ENCODE results near the gene HSD17B3. TPM values are rescaled to one million over a fixed set of nuclear protein-coding genes. Genes with fewer than 3 reads are reported as not detected.

Gene HSD17B3
- total and polyA plus RNA-seq, 2 donors (not counting 3 experiments of a cell fraction or from before 2014, with no cell fraction given) = 0.46 TPM; not detected in 1

DNA sequence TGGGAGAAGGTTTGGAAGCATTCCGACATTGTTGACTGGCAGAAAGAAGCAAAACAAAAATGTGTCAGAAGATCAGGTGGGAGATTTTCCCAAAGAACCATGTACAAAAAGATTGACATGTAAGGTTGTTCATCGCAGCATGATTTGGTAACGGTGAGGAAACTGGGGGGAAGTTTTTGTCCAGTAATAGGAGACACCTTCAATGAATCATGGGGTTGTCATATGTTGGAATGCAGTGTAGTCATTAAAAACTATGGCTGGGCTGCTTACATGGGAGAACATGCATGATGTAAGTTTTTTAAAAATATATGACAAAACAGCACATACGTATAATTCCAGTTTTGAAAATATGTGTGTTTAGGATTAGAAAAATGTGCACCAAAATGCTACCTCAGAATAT is 50.5 kb downstream of the HSD17B3 start:
- Histone ChIP-seq H3K4me2 (ENCODE audit: insufficient read depth, low read length) (no peak overlapping the region), H4K20me1 (replicated peaks; ENCODE audit: control insufficient read depth, extremely low read depth, insufficient read depth, low read length) (no peaks in the 10 kb centered on the region), H3K27me3 (ENCODE audit: control insufficient read depth in 2 of 2, insufficient read depth in 2 of 2, low read length in 2 of 2) (no peaks in the 10 kb centered on the region), H3K9me1 (replicated peaks; ENCODE audit: control insufficient read depth, extremely low read depth, insufficient read depth, low read length) (no peaks in the 10 kb centered on the region), H3K27ac (ENCODE audit: insufficient read depth, low read depth, low read length) (no peak overlapping the region), H3K79me2 (ENCODE audit: control insufficient read depth, insufficient read depth, low read length) (no peaks in the 10 kb centered on the region), H3K36me3 (ENCODE audit: control insufficient read depth in 2 of 2, extremely low read depth in 1 of 2, insufficient read depth in 2 of 2, low read length in 2 of 2) (no peaks in the 10 kb centered on the region), H3K4me3 (replicated peaks in 1 of 3; ENCODE audit: insufficient read depth in 1 of 3, low read depth in 1 of 3, low read length in 3 of 3) (no peak overlapping the region), H3K9ac (replicated peaks; ENCODE audit: extremely low read depth, insufficient read depth, low read length) (no peak overlapping the region), H3K9me3 (replicated peaks; ENCODE audit: control insufficient read depth, insufficient read depth, low read length) (no peaks in the 10 kb centered on the region), H3K4me1 (ENCODE audit: control insufficient read depth, extremely low read depth, insufficient read depth, low read length) (no peaks in the 10 kb centered on the region), H2AFZ (ENCODE audit: low read depth, low read length) (no peak overlapping the region)
- ChIA-PET CTCF (no interaction called here), POLR2A (no interaction called here)
- dilution Hi-C loops (cut with MboI; ENCODE audit: extremely low pct_ligation_motif_present, low sequenced_read_pairs) (no loop called here), intact Hi-C loops (cut with micrococcal nuclease) (no loop called here)
- TF ChIP-seq GATA2 (IDR thresholded peaks at IDR 0.05; ENCODE audit: insufficient read depth, insufficient read length, low read depth, low read length) (no peak), POLR2AphosphoS5 (IDR thresholded peaks at IDR 0.05; ENCODE audit: insufficient read depth, low read depth, low read length) (no peak), EZH2 (IDR thresholded peaks at IDR 0.05; ENCODE audit: borderline replicate concordance, low read depth, low read length, severe bottlenecking) (no peak), JUN (IDR thresholded peaks at IDR 0.05; ENCODE audit: borderline replicate concordance, insufficient read depth, insufficient read length, low read depth) (no peak), FOS (IDR thresholded peaks at IDR 0.05; ENCODE audit: borderline replicate concordance, insufficient read depth, low read length) (no peak), POLR2A (IDR thresholded peaks at IDR 0.05; ENCODE audit: low read depth, low read length) (no peak), MYC (IDR thresholded peaks at IDR 0.05; ENCODE audit: low read depth, low read length) (no peak)
- TF ChIP-seq, protein P1, sequence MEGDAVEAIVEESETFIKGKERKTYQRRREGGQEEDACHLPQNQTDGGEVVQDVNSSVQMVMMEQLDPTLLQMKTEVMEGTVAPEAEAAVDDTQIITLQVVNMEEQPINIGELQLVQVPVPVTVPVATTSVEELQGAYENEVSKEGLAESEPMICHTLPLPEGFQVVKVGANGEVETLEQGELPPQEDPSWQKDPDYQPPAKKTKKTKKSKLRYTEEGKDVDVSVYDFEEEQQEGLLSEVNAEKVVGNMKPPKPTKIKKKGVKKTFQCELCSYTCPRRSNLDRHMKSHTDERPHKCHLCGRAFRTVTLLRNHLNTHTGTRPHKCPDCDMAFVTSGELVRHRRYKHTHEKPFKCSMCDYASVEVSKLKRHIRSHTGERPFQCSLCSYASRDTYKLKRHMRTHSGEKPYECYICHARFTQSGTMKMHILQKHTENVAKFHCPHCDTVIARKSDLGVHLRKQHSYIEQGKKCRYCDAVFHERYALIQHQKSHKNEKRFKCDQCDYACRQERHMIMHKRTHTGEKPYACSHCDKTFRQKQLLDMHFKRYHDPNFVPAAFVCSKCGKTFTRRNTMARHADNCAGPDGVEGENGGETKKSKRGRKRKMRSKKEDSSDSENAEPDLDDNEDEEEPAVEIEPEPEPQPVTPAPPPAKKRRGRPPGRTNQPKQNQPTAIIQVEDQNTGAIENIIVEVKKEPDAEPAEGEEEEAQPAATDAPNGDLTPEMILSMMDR (IDR thresholded peaks at IDR 0.05; ENCODE audit: extremely low read depth in 1 of 2, insufficient read depth in 1 of 2, low read depth in 1 of 2, low read length in 2 of 2) = no peak
- TF ChIP-seq, protein P2, sequence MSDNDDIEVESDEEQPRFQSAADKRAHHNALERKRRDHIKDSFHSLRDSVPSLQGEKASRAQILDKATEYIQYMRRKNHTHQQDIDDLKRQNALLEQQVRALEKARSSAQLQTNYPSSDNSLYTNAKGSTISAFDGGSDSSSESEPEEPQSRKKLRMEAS (IDR thresholded peaks at IDR 0.05; ENCODE audit: insufficient read depth, insufficient read length) = no peak
- FAIRE-seq = no peak
- BruUV-seq (replicated peaks) = no TSS peak
- no peak for DNase-seq (ENCODE audit: low read depth, low spot score)

All from endothelial cell of umbilical vein (primary cell).